Sigmoid colon (tissue), 7 donors: Measurements from ENCODE around the gene ZNF566. TPM values are rescaled to one million over a fixed set of nuclear protein-coding genes. Genes with fewer than 3 reads are reported as not detected.

Source experiments
- DNase-seq: peaks from one replicate; pipeline ENCODE4 v3.0.0-alpha.2; 2019
- H3K27ac ChIP-seq, 4 donors: fragments of 200-600 bp; sonication (generic); one replicate each; pipeline ENCODE4 v1.5.1; 2016 to 2019; ENCODE audit warnings: mild to moderate bottlenecking in 1 of 4
- H3K27me3 ChIP-seq, 3 donors: fragments of 200-600 bp; sonication (generic); one replicate each; pipeline ENCODE4 v1.5.1; 2019; ENCODE audit warnings: mild to moderate bottlenecking in 1 of 3
- H3K36me3 ChIP-seq, 4 donors: fragments of 200-600 bp; sonication (generic); one replicate each; pipeline ENCODE4 v1.5.1; 2016 to 2019
- H3K4me1 ChIP-seq, 4 donors: fragments of 200-600 bp; sonication (generic); one replicate each; pipeline ENCODE4 v1.5.1; 2017 to 2019
- H3K4me3 ChIP-seq, 4 donors: fragments of 200-600 bp; sonication (generic); one replicate each; pipeline ENCODE4 v1.5.1; 2017 to 2019; ENCODE audit warnings: mild to moderate bottlenecking in 2 of 4, moderate library complexity in 1 of 4
- H3K9me3 ChIP-seq, 4 donors: fragments of 200-600 bp in 3 of 4; sonication (generic) in 3 of 4; one replicate each; pipeline versions ENCODE4 v1.5.1 to v1.6.1; 2013 to 2019
- CTCF ChIP-seq, 4 experiments: fragments of 450-650 bp in 3 of 4; fragments of 200-600 bp in 1 of 4; IDR thresholded peaks; one replicate each; pipeline ENCODE4 v1.5.1; 2016 to 2019; ENCODE audit warnings: antibody characterized with exemption in 4 of 4, mild to moderate bottlenecking in 3 of 4, moderate library complexity in 2 of 4
- EP300 ChIP-seq, 4 donors: sonication (generic); formaldehyde crosslinking; IDR thresholded peaks; one replicate each; pipeline ENCODE4 v1.6.1; 2017; ENCODE audit warnings: antibody characterized with exemption in 4 of 4
- POLR2A ChIP-seq, 2 donors: fragments of 450-650 bp; IDR thresholded peaks; one replicate each; pipeline ENCODE4 v1.6.1; 2016; ENCODE audit warnings: antibody characterized with exemption in 2 of 2, mild to moderate bottlenecking in 2 of 2, moderate library complexity in 2 of 2
- POLR2AphosphoS5 ChIP-seq, 4 donors: sonication (generic); formaldehyde crosslinking; IDR thresholded peaks; one replicate each; pipeline ENCODE4 v1.6.1; 2017; ENCODE audit warnings: antibody characterized with exemption in 4 of 4
- WGBS, 2 donors: extraction: QIAGEN DNeasy Blood & Tissue Kit; methylation state at CpG; one replicate each; pipeline ENCODE4 v1.1.7; 2013; 5-methylcytosine and 5-hydroxymethylcytosine counted together
- intact Hi-C: fragments of 100-400 bp; cut with DNase I; formaldehyde crosslinking; loops from one replicate; pipeline ENCODE4 v1.15.1; 2023
- polyA plus RNA-seq, 3 donors: library from polyadenylated mRNA; stranded (reverse); fragments of 200-250 nt; gene quantifications; one replicate each; pipeline ENCODE4 v1.2.3, GENCODE V29; 2013
- total RNA-seq, 4 donors: library from RNA; depleted of rRNA; stranded (reverse); fragments of >200 nt; gene quantifications; one replicate each; pipeline ENCODE4 v1.1.0, GENCODE V29; 2016
- donor health status: healthy with polysubstance abuse.
- donor health status: Bipolar disorder and iron deficiency.
- donor health status: healthy.

ZNF566 gene
- total and polyA plus RNA-seq, 7 donors: 1.6 to 21.6 (median 15.5) TPM

- H3K4me3 ChIP-seq: no peak overlapping the region
- no peak for DNase-seq
- TF ChIP-seq POLR2AphosphoS5 (IDR thresholded peaks at IDR 0.05) (no peak), POLR2A (IDR thresholded peaks at IDR 0.05) (no peak), CTCF (IDR thresholded peaks at IDR 0.05) (no peak), EP300 (IDR thresholded peaks at IDR 0.05) (no peak)
- no peaks in the 10 kb centered on the region for H3K4me1 ChIP-seq
- intact Hi-C loops: no loop called here
- no peaks in the 10 kb centered on the region for H3K36me3 ChIP-seq
- H3K27ac ChIP-seq: no peak overlapping the region
- peaks cover 0 to 24% (median 6%) of the 10 kb centered on the region in 4 donors for H3K9me3 ChIP-seq
- WGBS, 2 donors: 49 to 52% methylated on average over 2 of the region's 2 CpGs
- no peaks in the 10 kb centered on the region for H3K27me3 ChIP-seq
These were observed 52.8 kb downstream of the ZNF566 start for GRCh38 chr19:36436531-36436930.

- peaks cover 0 to 14% (median 7%) of the 10 kb centered on the region in 4 donors for H3K4me1 ChIP-seq
- peaks cover 0 to 4% (median 3%) of the 10 kb centered on the region in 3 donors for H3K27me3 ChIP-seq
- WGBS, 2 donors: 87 to 93% methylated on average over 4 of the region's 4 CpGs
- TF ChIP-seq CTCF (IDR thresholded peaks at IDR 0.05): no peak
- TF ChIP-seq POLR2A (IDR thresholded peaks at IDR 0.05): no peak
- TF ChIP-seq EP300 (IDR thresholded peaks at IDR 0.05): no peak
- no peak for TF ChIP-seq POLR2AphosphoS5 (IDR thresholded peaks at IDR 0.05)
- H3K9me3 ChIP-seq: peaks cover 0 to 3% (median 0%) of the 10 kb centered on the region in 4 donors
- H3K27ac ChIP-seq: no peak overlapping the region
- DNase-seq: no peak
- no peak overlapping the region for H3K4me3 ChIP-seq
- intact Hi-C loops: no loop called here
- no peaks in the 10 kb centered on the region for H3K36me3 ChIP-seq
These were observed 65.4 kb downstream of the ZNF566 start for GRCh38 chr19:36423925-36424324.

GRCh38 chr19:36421749-36422481 is 67.4 kb downstream of the ZNF566 start:
- H3K27ac ChIP-seq: peak overlapping the region; percentile 36 to 79 (median 60)
- no peak for TF ChIP-seq POLR2AphosphoS5 (IDR thresholded peaks at IDR 0.05)
- TF ChIP-seq EP300 (IDR thresholded peaks at IDR 0.05): no peak
- no peak for TF ChIP-seq POLR2A (IDR thresholded peaks at IDR 0.05)
- TF ChIP-seq CTCF (IDR thresholded peaks at IDR 0.05): no peak
- no peaks in the 10 kb centered on the region for H3K36me3 ChIP-seq
- H3K27me3 ChIP-seq: peaks cover 0 to 4% (median 3%) of the 10 kb centered on the region in 3 donors
- peaks cover 0 to 3% (median 0%) of the 10 kb centered on the region in 4 donors for H3K9me3 ChIP-seq
- no peak for DNase-seq
- H3K4me3 ChIP-seq: peak overlapping the region; percentile 11 to 61 (median 52)
- peaks cover 0 to 24% (median 18%) of the 10 kb centered on the region in 4 donors for H3K4me1 ChIP-seq
- 24 to 48% methylated on average over 33 of the region's 33 CpGs for WGBS, 2 donors
- intact Hi-C loops: no loop called here

- Histone ChIP-seq H3K9me3 (peaks cover 0 to 3% (median 0%) of the 10 kb centered on the region in 4 donors), H3K36me3 (no peaks in the 10 kb centered on the region), H3K27ac (peak overlapping the region; percentile 36 to 79 (median 60)), H3K27me3 (peaks cover 0 to 4% (median 3%) of the 10 kb centered on the region in 3 donors), H3K4me3 (peak overlapping the region; percentile 11 to 61 (median 52)), H3K4me1 (peaks cover 0 to 25% (median 20%) of the 10 kb centered on the region in 4 donors)
- intact Hi-C loops: no loop called here
- no peak for TF ChIP-seq CTCF (IDR thresholded peaks at IDR 0.05)
- peak in 1 of 4 donors; percentile 10 for TF ChIP-seq POLR2AphosphoS5 (IDR thresholded peaks at IDR 0.05)
- no peak for TF ChIP-seq EP300 (IDR thresholded peaks at IDR 0.05)
- no peak for TF ChIP-seq POLR2A (IDR thresholded peaks at IDR 0.05)
- no peak for DNase-seq
- WGBS, 2 donors: 13 to 27% methylated on average over 61 of the region's 61 CpGs
These were observed 68.2 kb downstream of the ZNF566 start for GRCh38 chr19:36420961-36421748.
